DMS153 (cell line): ENCODE measurements around the gene VPS13D.
A peak's percentile ranks its signal among the peaks of the same experiment; 100 is the strongest.
"Not testable (repeated sequence)": the region's sequence is repeated elsewhere in the genome, so short reads cannot be mapped to it uniquely, and the experiment has no call there.

ENCODE experiments used
- DNase-seq: peaks from one replicate; lab custom pipeline; 2025; lab: John Stamatoyannopoulos, UW

VPS13D gene

DNA sequence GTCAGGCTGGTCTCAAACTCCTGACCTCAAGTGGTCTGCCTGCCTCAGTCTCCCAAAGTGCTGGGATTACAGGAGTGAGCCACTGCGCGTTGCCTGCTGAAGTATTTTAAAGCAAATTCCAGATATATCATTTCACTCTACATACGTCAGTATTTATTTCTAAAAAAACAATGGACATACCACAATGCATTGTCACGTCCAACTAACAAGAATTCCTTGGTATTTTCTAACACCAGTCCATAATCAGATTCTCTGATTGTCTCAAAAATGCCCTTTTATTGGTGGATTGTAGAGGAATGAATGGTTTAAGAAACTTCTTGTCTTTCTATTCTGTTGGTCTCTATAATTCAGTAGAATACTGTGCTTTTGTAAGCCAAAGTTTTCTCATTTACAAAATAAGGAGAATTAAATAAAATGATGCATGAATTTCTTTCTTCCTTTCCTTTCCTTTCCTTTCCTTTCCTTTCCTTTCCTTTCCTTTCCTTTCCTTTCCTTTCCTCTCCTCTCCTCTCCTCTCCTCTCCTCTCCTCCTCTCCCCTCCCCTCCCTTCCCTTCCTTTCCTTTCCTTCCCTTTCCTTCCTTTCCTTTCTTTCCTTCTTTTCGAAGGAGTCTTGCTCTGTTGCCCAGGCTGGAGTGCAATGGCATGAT lies 55.8 kb downstream of the VPS13D start:
- no peak for DNase-seq

- no peak for DNase-seq
These were observed 58.0 kb downstream of the VPS13D start for GRCh38 chr1:12287869-12288268.

DNA sequence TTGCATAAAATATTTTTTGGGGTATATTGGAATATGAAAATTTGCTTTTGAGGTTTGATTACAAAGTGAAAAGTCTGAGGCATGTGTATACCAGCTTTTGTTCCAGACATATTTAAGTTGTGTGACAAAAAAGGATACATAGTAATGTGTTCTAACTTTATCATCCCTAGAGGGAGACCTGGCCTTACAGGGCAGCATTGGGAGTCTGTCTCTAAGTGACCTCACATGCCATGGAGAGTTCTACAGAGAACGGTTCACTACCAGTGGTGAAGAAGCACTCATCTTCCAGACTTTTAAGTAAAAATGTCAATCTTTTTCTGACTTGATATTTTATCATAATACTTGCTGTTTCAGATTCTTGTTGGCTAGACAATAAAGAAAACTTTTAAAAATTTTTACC lies 61.0 kb downstream of the VPS13D start:
- no peak for DNase-seq

DNA sequence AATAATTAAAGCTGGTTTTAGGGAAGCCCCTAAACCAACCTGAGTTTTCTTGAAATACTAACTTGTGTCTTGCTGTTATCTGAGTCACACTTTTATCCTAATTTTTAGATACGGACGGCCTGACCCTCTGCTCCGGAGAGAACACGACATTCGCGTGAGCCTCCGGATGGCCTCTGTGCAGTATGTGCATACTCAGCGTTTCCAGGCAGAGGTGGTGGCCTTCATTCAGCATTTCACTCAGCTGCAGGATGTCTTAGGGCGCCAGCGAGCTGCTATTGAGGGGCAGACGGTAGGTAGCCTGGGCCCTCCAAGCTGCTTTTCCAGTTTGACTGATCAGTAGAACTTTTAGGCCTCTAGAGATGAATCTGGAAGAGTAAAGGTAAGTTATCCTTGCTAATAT lies 63.6 kb downstream of the VPS13D start:
- DNase-seq: no peak

DNA sequence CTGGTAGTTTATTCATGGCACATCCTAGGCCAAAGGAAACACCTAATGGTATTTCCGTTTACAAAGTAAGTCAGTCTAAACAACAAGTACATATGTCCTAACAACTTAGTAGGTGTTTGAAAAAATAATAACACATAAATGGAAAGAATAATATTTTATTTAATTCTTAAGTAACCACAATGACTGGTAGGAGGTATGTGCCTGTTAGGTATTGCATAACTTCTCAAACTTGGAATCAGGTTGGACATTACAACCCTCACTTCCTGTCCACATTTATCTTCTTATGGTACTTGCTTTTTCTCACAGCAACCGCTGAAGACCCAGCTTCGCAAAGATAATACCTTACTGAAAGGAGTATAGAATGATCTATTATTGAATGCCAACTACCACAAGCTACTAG lies 64.2 kb downstream of the VPS13D start:
- no peak for DNase-seq

DNA sequence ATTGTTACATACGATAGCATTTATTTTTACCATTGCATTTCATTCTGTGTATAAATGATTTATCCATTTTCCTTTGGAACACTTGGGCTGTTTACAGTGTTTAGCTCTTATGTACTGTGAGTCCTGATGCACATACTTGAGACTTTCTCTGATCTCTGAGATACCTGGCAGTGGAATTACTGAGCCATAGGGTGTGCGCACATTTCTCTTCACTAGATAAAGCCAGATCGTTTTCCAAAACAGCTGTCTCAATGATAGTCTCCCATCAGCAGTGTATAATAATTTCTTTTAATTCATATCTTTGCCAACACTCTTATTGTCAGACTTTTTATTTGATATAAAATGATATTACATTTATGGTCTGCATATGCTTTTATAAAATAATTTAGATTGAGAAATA lies 66.2 kb downstream of the VPS13D start:
- no peak for DNase-seq

- DNase-seq: no peak
These were observed 66.8 kb downstream of the VPS13D start for GRCh38 chr1:12296623-12297022.

DNA sequence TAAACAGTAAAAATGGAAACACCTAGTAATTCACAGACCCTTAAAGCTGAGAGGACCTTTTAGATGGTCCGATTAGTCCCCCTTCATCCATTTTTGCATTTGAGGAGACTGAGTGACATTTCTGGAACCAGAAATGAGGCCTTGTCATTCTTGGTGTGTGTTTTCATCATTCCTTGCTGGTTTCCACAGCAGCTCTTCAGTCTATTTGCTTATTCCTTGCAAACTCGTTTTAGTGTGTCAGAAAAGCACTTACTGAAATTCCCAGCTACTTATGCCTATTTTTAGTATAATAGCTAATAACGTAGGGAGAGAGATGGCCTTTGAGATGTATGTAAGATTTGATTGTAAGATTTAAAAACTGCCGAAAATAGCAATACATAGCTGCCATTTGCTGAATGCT lies 70.9 kb downstream of the VPS13D start:
- DNase-seq: no peak

- DNase-seq: no peak
These were observed 71.8 kb downstream of the VPS13D start for GRCh38 chr1:12301518-12302237.

DNA sequence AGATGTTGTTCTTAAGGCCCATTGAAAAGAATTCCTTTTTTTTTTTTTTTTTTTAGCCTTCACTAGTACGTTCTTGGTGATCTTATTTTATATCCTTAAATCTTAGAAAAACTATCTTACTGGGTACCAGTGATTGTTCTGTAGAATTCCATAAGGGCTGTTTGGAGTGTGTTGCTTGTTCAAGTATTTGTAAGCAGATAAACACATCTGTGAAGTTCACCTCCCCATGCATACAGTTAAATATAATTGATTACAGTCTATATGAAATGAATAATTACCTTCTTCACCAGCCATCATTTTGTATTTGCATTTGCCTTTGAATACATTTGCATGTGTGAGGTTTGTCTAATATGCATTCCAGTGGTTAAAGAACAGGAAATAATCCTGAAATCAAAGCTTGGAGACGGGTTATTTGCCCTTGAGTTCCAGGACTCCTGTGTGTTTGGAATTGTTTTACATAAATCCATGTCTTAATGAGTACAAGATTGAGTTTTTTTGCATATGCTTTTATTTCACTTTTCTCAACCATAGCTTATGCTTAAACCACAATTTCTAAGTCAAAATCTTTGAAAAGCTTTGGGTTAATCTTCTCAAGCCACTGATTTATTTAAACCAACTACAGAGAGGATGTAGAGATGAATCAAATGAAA lies 73.1 kb downstream of the VPS13D start:
- DNase-seq: no peak

- DNase-seq: no peak
These were observed 75.5 kb downstream of the VPS13D start for GRCh38 chr1:12305377-12305776.

GRCh38 chr1:12309783-12310742 lies 80.2 kb downstream of the VPS13D start:
- DNase-seq: no peak

- peak; percentile 27 for DNase-seq
These were observed 84.6 kb downstream of the VPS13D start for GRCh38 chr1:12314333-12314903.

DNA sequence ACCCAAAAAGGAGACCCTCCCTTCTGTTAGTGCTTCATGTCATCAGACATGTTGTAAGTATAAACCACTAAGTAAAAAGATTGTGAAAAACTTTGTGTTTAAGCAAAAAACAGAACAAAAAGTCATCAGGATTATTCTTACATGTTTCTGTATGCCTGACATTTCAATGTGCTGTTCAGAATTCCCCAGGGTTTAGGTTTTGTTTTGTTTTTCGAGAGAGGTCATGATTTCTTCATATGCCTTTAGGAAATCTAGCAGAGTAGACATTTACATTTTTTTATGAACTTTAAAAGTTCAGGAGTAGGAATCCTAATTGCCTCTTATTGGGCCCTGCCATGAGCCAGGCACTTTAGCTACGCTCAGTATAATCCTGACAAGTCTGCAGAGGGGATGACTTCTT lies 85.3 kb downstream of the VPS13D start:
- no peak for DNase-seq

GRCh38 chr1:12316331-12316730 lies 86.5 kb downstream of the VPS13D start:
- no peak for DNase-seq

GRCh38 chr1:12320486-12320885 lies 90.7 kb downstream of the VPS13D start:
- no peak for DNase-seq

DNA sequence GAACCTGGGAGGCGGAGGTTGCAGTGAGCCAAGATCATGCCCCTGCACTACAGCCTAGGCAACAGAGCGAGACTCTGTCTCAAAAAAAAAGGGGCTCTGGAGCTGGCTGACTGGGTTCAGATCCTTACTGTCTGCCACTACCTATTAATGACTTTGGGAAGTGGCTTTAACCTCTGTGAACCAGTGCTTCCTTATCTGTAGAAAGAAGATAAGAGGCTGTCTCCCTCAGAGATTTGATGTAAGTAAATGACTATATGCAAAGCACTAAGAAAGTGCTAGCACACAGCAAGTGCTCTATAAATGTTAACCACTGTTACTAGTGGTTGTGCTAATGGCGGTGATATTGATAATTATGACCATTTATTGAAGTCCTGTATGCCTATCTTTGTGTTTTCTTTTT lies 94.6 kb downstream of the VPS13D start:
- no peak for DNase-seq

- DNase-seq: not testable (repeated sequence)
These were observed 95.1 kb downstream of the VPS13D start for GRCh38 chr1:12324973-12325372.

DNA sequence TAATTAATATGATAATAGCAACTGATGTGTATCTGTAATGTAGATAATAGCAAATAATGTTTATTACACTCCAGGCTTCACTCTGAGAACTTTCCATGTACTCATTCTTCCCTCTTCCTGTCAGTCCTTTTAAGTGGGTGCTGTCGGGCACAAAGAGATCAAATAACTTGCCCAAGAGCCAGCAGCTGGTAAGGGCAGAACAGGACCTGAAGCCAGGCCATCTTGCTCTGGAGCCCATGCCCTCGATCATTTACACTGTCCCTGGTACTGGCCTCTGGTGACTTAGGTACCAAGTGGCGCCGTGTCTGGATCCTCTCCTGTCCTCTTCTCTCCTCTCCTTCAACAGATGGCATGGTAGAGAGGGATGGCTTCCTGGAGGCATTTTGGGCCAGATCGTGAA lies 97.2 kb downstream of the VPS13D start:
- peak; percentile 7 for DNase-seq

GRCh38 chr1:12327566-12327965 lies 97.7 kb downstream of the VPS13D start:
- no peak for DNase-seq

DNA sequence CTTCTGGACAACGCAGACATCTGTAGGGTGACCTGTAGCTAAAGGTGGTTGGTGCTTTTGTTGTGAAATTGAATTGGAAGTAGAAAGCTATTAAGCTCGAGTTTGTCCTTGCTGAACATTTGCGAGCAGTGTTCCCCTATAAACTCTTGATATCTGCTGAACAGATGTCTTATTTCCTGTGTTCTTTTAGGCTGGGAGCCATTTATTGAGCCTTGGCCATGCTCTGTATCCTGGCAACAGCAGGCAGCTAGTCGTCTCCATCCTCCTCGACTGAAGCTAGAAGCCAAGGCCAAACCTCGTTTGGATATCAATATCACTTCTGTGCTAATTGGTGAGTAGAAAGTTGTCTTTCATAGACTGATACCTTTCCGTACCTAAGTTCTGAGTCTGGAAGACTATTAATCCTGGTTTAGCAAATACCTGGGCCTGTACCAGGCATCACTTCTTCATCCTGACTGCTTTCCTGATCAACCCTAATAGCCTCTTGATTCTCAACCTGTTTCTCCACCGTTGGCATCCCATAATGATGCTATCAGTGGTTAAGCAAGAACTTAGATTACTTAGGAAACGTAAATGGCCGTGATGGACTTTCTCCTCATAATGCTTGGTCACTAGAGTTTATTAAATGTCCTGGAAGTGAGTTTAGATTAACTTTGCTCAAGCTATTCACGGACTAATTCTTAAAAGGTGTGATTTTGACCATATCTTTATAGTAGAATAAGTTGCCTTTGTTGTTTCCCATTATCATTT lies 103.4 kb downstream of the VPS13D start:
- DNase-seq: no peak
